Measurements from ENCODE around the gene BMPER.
A peak's percentile ranks its signal among the peaks of the same experiment; 100 is the strongest.

The BMPER gene

DNA sequence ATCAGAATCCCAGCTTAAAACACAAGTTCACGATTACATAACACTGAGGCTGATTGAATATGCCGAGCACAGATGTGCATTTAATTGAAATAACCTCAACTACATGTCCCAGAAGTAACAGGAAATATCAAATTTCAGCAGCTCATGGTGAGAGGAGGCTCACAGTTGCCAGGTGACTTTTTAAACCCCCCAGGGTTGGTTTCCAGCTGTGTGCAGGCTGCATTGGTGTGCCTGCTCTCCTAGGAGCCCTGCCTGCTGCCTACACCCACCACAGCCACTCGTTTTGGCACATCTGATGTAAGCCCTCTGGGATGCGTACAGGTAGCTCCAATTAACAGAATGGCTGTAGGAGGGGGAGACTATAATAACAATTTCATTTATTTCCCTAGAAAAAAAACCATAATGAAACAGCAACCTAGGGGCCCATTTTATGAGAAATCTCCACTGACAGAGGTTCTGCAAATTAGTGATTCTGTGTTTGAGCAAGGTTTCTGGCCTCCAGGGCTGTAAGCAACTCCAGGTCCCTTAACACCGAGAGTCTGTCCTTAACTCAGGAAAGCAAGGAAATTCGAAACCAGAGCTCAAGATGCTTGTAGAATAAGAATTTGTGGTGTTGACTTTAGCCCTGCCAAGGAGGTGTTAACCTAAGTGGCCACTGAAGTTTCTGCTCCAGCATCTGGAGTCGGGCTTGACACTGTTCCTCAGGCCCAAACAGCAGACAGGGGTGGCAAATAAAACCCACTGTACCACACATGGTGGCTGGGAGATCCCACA, 161.9 kb downstream of the BMPER start:
- DNase-seq, result no peak

GRCh38 chr7:34069676-34070075, 164.3 kb downstream of the BMPER start:
- DNase-seq, result no peak

GRCh38 chr7:34070511-34071323, 165.4 kb downstream of the BMPER start:
- DNase-seq, result no peak

DNA sequence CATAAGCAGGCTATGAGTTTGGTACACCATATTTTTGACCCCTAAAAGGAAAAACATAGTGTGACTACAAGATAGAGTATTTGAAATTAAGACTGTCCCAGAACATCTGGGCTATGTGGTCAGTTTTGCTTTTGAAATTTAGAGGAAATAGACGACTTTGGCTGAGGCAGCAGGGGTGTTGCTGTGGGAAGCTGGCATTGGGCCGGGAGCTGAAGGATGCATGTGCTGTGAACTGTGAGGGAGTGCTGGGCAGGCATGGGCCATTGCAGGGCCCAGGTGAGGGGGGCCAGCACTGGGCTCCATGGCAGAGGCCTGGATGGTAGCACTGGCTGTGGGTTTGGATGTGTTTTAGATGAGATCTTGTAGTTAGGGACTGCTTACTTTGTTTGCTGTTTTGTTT, 168.3 kb downstream of the BMPER start:
- DNase-seq, result no peak

DNA sequence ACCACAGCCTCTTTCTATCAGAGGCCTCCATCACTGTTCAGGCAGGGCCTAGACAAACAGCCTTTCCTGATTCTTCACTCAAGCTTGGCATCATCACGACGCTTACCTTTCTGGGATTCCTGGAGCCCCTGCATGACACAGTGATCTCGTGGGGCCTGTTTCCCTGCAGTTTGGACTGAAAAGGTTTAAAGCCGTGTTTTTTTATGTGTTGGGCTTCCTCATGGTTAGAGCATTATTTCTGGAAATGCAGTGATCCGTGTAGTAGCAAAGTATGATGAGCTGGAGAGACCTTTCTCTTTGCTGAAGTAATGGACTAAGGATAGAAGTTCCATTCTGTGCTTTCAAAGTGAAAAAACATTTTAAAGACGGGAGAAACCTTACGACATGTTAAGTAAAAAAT, 169.1 kb downstream of the BMPER start:
- DNase-seq, result no peak

DNA sequence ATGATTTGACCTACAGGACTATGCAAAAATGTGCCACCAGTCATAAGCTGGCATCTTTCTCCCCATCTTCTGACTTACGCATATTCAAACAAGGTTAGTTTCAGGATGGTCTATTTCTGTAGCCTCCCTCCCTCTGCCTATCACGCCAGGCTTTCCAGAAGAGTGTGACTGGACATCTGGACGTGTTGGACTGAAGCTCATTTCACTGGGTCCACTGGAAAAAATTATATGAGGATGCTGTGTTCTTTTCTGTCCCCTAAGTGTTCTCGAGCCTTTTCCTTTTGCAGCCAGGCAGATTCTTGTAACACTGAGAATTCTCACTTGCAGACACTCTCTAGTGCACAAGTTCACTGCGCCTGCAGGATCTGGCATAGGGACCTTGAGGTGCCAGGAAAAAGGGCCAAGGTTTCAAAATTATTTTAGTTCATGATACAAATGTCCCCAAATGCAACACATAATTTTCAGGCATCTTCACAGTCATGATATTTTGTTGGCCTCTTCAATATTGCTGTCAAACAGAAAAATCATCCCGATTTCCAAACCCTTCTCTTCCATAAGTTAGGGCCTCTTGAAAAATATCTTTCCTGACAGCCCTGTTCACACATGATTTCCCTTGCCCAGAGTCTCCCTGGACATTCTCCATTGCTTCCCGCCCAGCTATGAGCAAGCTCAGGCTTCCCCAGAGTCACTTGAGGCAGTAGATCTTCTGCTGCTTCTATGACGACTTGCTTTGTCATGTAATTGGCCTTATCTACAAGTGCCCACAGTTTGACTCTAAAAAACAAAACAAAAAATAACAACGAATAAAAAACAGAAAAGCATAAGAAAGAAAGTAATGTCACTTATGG, 170.4 kb downstream of the BMPER start:
- DNase-seq, result no peak

- no peak for DNase-seq
Observed at GRCh38 chr7:34077168-34077567, 171.8 kb downstream of the BMPER start.

GRCh38 chr7:34078864-34079263, 173.5 kb downstream of the BMPER start:
- no peak for DNase-seq

- no peak for DNase-seq
Observed at GRCh38 chr7:34080513-34080912, 175.2 kb downstream of the BMPER start.

DNA sequence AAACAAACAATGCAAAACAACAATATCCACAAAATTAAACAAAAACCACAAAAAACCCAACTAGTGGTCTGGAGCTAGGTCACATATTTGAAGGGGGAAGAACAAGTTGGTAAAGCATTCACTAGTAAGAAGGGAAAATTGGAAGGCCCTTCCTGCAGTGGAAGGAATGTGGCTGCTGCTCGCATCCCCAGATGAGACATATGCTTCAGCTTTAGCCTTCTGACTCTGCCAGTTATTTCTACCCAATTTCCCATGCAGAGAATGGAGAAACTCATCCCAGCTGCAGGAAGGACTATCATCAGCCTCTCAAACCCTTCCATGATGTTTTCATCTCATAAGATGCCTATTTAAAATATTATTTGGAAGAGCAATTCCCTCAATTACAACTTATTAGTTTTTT, 176.6 kb downstream of the BMPER start:
- DNase-seq, result no peak

DNA sequence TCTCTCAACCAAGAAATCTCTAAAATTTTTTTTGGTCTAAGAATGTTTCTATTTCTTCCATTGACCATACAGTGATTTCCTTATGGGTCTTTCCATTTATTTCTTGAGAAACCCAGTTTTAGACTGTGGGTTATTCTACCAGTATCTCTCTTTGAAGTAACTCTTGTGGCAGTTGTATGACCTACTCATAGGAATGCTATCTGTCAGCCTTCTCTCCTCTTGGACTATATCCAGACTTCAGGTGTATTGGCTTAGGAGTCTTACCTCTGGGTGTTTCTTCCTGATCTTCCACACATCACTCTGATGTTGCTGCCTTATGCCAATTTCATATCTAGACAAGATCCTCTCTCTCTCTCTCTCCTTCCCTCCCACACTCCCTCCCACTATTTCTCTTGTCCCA, 178.1 kb downstream of the BMPER start:
- no peak for DNase-seq

GRCh38 chr7:34084651-34085050, 179.3 kb downstream of the BMPER start:
- DNase-seq, result no peak

DNA sequence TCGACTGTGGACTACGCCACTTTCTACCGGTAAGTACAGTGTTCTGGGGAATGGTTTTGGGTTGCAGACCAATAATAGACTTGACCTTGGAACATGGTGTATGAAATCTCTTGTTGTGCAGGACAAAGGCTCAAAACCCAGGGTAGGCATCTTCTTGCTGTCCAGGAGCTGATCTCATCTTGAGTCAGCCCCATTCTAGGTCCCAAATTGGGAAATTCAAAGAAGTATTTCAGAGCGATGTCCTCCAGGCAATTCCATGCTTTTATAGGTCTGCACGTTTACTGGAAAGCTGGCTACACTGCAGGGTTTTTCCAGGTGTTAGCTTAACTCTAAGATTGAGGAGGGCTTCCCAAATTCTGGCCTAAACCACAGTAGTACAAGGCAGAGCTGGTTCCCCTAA, 180.7 kb downstream of the BMPER start:
- no peak for DNase-seq

GRCh38 chr7:34086981-34087380, 181.6 kb downstream of the BMPER start:
- DNase-seq, result no peak

DNA sequence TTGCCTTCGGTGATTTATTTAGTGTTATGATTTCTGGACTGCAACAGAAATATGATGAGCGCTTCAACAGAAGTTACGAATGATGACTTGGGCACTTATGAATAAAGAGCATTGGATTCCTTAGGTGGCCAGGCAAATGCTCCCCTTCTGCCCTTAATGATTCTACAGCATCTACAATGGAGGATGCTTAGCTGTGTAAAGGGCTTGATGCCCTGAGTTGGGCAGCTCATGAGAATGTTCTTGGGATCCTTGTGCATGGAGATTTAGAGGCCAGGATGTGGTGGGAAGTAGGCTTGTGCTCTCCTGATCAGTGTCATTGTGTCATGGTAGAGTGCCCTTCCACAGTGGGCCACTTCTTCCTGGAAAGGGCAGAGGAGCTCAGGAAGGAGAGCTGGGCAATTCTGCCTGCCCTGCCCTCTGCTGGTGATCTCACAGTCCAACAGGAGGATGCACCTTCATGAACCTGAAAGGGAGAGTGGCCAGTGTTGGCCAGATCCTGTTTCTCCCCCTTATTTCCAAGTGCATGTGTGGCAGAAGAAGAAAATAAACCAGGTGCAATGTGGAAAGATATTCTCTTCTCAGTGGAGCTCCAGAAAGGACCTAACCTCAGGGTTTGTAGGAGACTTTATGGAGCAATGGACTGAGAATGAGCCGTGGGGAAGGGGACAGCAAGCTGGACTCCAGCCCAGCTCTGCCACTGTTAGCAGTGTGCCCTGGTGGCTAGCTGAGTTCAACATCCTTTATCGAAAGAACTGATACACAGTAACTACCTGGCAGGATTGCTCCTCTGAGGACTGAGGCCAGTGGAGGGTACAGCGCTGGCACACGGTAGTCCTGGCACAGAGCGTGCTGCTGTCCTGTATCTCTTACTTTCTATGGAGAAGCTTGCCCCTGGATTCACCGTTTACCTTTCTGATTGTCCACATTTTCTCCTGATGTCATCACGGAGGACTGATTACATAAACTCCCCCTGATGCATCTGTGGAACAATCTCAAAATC, 182.9 kb downstream of the BMPER start:
- no peak for DNase-seq

DNA sequence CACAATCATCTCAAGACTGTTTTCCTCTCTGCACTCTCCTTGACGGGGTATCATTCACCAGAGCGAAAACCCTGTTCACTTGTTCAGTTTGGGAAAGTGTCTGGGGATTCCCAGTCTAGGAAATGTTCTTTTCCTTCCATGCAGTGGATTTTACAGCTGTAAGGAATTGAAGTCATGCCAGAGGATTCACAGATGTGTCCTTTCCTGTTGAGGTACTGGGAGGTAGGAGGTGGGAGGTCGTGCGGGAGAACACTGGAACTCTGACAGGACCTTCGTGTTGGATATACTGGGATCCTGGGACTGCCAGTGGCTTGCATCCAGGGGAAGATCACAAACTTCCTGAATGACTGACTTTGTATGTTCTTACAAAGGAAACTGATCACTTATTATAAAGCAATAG, 185.5 kb downstream of the BMPER start:
- DNase-seq, result no peak

DNA sequence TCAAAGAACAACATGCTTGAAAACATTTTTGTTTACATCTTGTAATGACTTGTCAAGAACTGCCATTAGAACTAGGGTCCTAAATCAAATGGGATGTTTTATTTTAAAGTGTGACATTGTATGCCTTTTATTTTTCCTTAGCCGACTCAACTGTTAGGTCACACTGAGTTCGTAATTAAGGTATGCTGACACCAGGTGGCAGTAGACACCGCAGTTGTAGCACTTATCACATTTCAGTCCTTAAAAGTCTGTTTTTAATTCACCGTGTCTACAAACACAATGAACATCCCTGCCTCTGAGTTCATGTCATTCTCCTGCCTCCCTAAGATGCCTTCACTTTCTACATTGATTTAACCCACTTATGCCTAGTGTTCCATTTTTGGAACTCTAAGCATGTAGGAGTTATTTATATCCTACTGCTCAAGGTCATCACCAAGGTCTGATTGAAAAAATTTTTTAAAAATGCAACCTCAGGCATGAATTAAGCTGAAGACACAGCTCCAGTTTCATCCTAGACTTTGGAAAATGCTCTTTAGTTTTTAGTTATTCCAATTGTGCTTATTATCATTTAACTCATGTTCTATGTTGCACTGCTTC, 186.1 kb downstream of the BMPER start:
- peak; percentile 15 for DNase-seq

- DNase-seq, result no peak
Observed at GRCh38 chr7:34093276-34093675, 187.9 kb downstream of the BMPER start.

- no peak for DNase-seq
Observed at GRCh38 chr7:34096198-34096651, 190.9 kb downstream of the BMPER start.

GRCh38 chr7:34096777-34097176, 191.4 kb downstream of the BMPER start:
- DNase-seq, result no peak

- DNase-seq, result no peak
Observed at GRCh38 chr7:34100661-34101060, 195.3 kb downstream of the BMPER start.

- no peak for DNase-seq
Observed at GRCh38 chr7:34104115-34104514, 198.8 kb downstream of the BMPER start.

All from activated CD4-positive, alpha-beta T cell treated with anti-CD3 and anti-CD28 coated beads, Interleukin-2, Interleukin-6, amounts not matched to agents 100 ng/mL and 50 ng/mL, durations not matched to agents 16 hours and 8 hours (primary cell).